ENCODE measurements around the gene CASS4. TPM values are rescaled to one million over a fixed set of nuclear protein-coding genes. Genes with fewer than 3 reads are reported as not detected.

The CASS4 gene
- polyA plus RNA-seq, 1 donor (not counting 4 experiments of a cell fraction or from before 2014, with no cell fraction given) = 0.01 TPM

DNA sequence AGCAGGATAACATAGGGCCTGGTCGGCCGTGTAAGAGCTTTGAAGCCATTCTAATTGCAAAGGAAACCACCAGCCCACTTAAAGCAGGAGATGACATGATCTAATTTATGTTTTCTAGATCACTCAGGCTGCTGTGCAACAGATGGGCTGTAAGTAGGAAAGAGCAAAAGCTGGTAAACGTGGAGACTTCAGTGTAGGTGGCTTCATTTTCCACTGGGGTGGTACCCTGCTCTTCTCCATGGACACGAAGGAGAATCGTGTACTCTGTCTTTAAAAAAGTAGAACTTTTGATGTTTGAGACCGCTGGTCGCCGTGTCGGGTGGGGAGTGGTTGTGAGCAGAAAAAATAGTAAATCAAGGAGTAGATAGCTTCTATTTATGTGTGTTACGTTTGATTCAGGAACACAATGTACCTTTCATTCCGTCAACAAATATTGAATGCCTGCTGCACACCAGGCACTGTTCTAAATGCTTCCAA is 6.4 kb downstream of the CASS4 start:
- H3K36me3 ChIP-seq (ENCODE audit: control insufficient read depth in 2 of 2, extremely low read depth in 1 of 2, insufficient read depth in 2 of 2, low read length in 2 of 2) = no peaks in the 10 kb centered on the region
- H3K9ac ChIP-seq (ENCODE audit: control insufficient read depth, extremely low read depth, insufficient read depth, low read length) = no peak overlapping the region
- no peak overlapping the region for H3K4me2 ChIP-seq (ENCODE audit: control insufficient read depth, extremely low read depth, insufficient read depth, low read depth, low read length)
- no peak overlapping the region for H2AFZ ChIP-seq (ENCODE audit: control insufficient read depth, low read length)
- H3K9me1 ChIP-seq (ENCODE audit: control insufficient read depth, extremely low read depth, insufficient read depth, low read length) = no peaks in the 10 kb centered on the region
- no peaks in the 10 kb centered on the region for H4K20me1 ChIP-seq (ENCODE audit: control insufficient read depth, extremely low read depth, insufficient read depth, low read length)
- no peaks in the 10 kb centered on the region for H3K4me1 ChIP-seq (ENCODE audit: control insufficient read depth, extremely low read depth, insufficient read depth, low read length)
- H3K4me3 ChIP-seq (ENCODE audit: control insufficient read depth in 2 of 3, extremely low read depth in 1 of 3, insufficient read depth in 2 of 3, low read depth in 1 of 3, low read length in 3 of 3) = no peak overlapping the region
- no peaks in the 10 kb centered on the region for H3K79me2 ChIP-seq (ENCODE audit: control insufficient read depth, insufficient read depth, low read length)
- no peak for FAIRE-seq
- no peak overlapping the region for H3K27ac ChIP-seq (ENCODE audit: control insufficient read depth, insufficient read depth, low read length)
- DNase-seq (ENCODE audit: low read depth, low spot score) = no peak
- H3K27me3 ChIP-seq (ENCODE audit: control insufficient read depth, extremely low read depth, insufficient read depth, low read length) = no peaks in the 10 kb centered on the region
- dilution Hi-C loops (cut with MboI; ENCODE audit: extremely low pct_ligation_motif_present, low sequenced_read_pairs) = no loop called here
- no peaks in the 10 kb centered on the region for H3K9me3 ChIP-seq (ENCODE audit: control insufficient read depth, low read depth, low read length)
- TF ChIP-seq, protein P1, sequence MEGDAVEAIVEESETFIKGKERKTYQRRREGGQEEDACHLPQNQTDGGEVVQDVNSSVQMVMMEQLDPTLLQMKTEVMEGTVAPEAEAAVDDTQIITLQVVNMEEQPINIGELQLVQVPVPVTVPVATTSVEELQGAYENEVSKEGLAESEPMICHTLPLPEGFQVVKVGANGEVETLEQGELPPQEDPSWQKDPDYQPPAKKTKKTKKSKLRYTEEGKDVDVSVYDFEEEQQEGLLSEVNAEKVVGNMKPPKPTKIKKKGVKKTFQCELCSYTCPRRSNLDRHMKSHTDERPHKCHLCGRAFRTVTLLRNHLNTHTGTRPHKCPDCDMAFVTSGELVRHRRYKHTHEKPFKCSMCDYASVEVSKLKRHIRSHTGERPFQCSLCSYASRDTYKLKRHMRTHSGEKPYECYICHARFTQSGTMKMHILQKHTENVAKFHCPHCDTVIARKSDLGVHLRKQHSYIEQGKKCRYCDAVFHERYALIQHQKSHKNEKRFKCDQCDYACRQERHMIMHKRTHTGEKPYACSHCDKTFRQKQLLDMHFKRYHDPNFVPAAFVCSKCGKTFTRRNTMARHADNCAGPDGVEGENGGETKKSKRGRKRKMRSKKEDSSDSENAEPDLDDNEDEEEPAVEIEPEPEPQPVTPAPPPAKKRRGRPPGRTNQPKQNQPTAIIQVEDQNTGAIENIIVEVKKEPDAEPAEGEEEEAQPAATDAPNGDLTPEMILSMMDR (optimal IDR thresholded peaks at IDR 0.05 in 1 of 3, IDR thresholded peaks at IDR 0.05 in 1 of 3, conservative IDR thresholded peaks at IDR 0.05 in 1 of 3; ENCODE audit: extremely low read depth in 1 of 3, insufficient read depth in 2 of 3, low read length in 3 of 3) = no peak
- no peak for TF ChIP-seq EZH2 (IDR thresholded peaks at IDR 0.05; ENCODE audit: low read length)

DNA sequence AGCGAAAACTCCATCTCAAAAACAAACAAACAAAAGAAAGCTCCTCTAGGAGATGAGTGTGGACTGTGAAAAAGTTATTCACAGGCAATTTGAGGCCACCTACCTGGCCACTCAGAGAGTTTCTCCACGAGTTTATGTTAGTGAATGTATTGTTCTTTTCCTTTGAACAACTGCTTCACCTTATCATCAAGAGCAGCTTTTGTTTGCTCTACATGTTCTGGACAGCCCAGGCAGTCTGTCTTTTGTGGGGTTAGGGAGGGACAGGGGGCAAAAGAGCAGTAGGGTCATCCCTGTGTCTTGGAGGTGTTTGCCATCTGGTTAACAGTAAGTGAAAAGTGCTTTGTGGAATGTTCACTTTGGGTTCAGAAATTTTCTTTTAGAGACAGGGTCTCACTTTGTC is 8.0 kb downstream of the CASS4 start:
- Histone ChIP-seq H4K20me1 (ENCODE audit: control insufficient read depth, extremely low read depth, insufficient read depth, low read length) (no peaks in the 10 kb centered on the region), H3K27me3 (ENCODE audit: control insufficient read depth, extremely low read depth, insufficient read depth, low read length) (no peaks in the 10 kb centered on the region), H3K9ac (ENCODE audit: control insufficient read depth, extremely low read depth, insufficient read depth, low read length) (no peak overlapping the region), H3K27ac (ENCODE audit: control insufficient read depth, insufficient read depth, low read length) (no peak overlapping the region), H3K4me1 (ENCODE audit: control insufficient read depth, extremely low read depth, insufficient read depth, low read length) (no peaks in the 10 kb centered on the region), H2AFZ (ENCODE audit: control insufficient read depth, low read length) (no peak overlapping the region), H3K4me3 (ENCODE audit: control insufficient read depth in 2 of 3, extremely low read depth in 1 of 3, insufficient read depth in 2 of 3, low read depth in 1 of 3, low read length in 3 of 3) (no peak overlapping the region), H3K9me3 (ENCODE audit: control insufficient read depth, low read depth, low read length) (no peaks in the 10 kb centered on the region), H3K79me2 (ENCODE audit: control insufficient read depth, insufficient read depth, low read length) (no peaks in the 10 kb centered on the region), H3K9me1 (ENCODE audit: control insufficient read depth, extremely low read depth, insufficient read depth, low read length) (no peaks in the 10 kb centered on the region), H3K36me3 (ENCODE audit: control insufficient read depth in 2 of 2, extremely low read depth in 1 of 2, insufficient read depth in 2 of 2, low read length in 2 of 2) (no peaks in the 10 kb centered on the region), H3K4me2 (ENCODE audit: control insufficient read depth, extremely low read depth, insufficient read depth, low read depth, low read length) (no peak overlapping the region)
- TF ChIP-seq, protein P1 (optimal IDR thresholded peaks at IDR 0.05 in 1 of 3, IDR thresholded peaks at IDR 0.05 in 1 of 3, conservative IDR thresholded peaks at IDR 0.05 in 1 of 3; ENCODE audit: extremely low read depth in 1 of 3, insufficient read depth in 2 of 3, low read length in 3 of 3) = no peak
- no peak for TF ChIP-seq EZH2 (IDR thresholded peaks at IDR 0.05; ENCODE audit: low read length)
- dilution Hi-C loops (cut with MboI; ENCODE audit: extremely low pct_ligation_motif_present, low sequenced_read_pairs) = no loop called here
- no peak for DNase-seq (ENCODE audit: low read depth, low spot score)
- no peak for FAIRE-seq

Measured in keratinocyte (primary cell).